ENCODE measurements around the gene NOCT.
"Not testable (repeated sequence)": the region's sequence is repeated elsewhere in the genome, so short reads cannot be mapped to it uniquely, and the experiment has no call there.

The NOCT gene

GRCh38 chr4:139053909-139054308 is 38.3 kb downstream of the NOCT start:
- no peak for DNase-seq

- DNase-seq = no peak
Observed at GRCh38 chr4:139054791-139055505, 39.4 kb downstream of the NOCT start.

GRCh38 chr4:139059026-139059425 is 43.4 kb downstream of the NOCT start:
- DNase-seq = not testable (repeated sequence)

- DNase-seq = no peak
Observed at GRCh38 chr4:139060591-139060990, 45.0 kb downstream of the NOCT start.

- DNase-seq = no peak
Observed at GRCh38 chr4:139076016-139076744, 60.6 kb downstream of the NOCT start.

- no peak for DNase-seq
Observed at GRCh38 chr4:139077567-139078355, 62.2 kb downstream of the NOCT start.

- DNase-seq = no peak
Observed at GRCh38 chr4:139078926-139079325, 63.3 kb downstream of the NOCT start.

GRCh38 chr4:139082750-139083606 is 67.4 kb downstream of the NOCT start:
- peak; percentile 93 to 95 for DNase-seq

GRCh38 chr4:139083607-139083955 is 68.0 kb downstream of the NOCT start:
- peak; percentile 66 to 72 for DNase-seq

- DNase-seq = peak; percentile 84 to 86
Observed at GRCh38 chr4:139083956-139084803, 68.6 kb downstream of the NOCT start.

GRCh38 chr4:139084804-139085093 is 69.2 kb downstream of the NOCT start:
- no peak for DNase-seq

GRCh38 chr4:139085141-139085540 is 69.6 kb downstream of the NOCT start:
- DNase-seq = peak in 1 of 2 donors; percentile 30

- DNase-seq = no peak
Observed at GRCh38 chr4:139092271-139092670, 76.7 kb downstream of the NOCT start.
